HUES6 (cell line): Measurements from ENCODE around the gene C1orf35.

ENCODE experiments used
- H3K27ac ChIP-seq: 2 replicates; pipeline ENCODE4 v1.7.0; 2013; ENCODE audit warnings: low read depth, mild to moderate bottlenecking, low read length, inconsistent platforms
- H3K27me3 ChIP-seq: 2 replicates; pipeline ENCODE4 v1.6.1; 2013; ENCODE audit warnings: low read length; ENCODE audit not compliant: control insufficient read depth, insufficient read depth
- H3K36me3 ChIP-seq: 2 replicates; pipeline ENCODE4 v1.6.1; 2013; ENCODE audit warnings: low read length; ENCODE audit not compliant: control insufficient read depth, insufficient read depth
- H3K4me1 ChIP-seq: 2 replicates; pipeline ENCODE4 v1.6.1; 2013; ENCODE audit warnings: low read length; ENCODE audit not compliant: control insufficient read depth, insufficient read depth
- H3K4me3 ChIP-seq: 2 replicates; pipeline ENCODE4 v1.5.1; 2013; ENCODE audit warnings: low read depth, low read length
- H3K9ac ChIP-seq: one replicate; pipeline ENCODE4 v1.6.1; 2013; ENCODE audit warnings: mild to moderate bottlenecking, low read length
- H3K9me3 ChIP-seq: 2 replicates; pipeline ENCODE4 v1.6.1; 2013; ENCODE audit warnings: low read depth, low read length; ENCODE audit not compliant: control insufficient read depth, insufficient read depth

The C1orf35 gene

GRCh38 chr1:228093050-228093906 lies 9.8 kb downstream of the C1orf35 start:
- Histone ChIP-seq H3K4me1 (peaks cover 3% of the 10 kb centered on the region; the same call in 1 of the 2 replicates), H3K36me3 (peaks cover 70% of the 10 kb centered on the region), H3K9ac (no peak overlapping the region), H3K9me3 (peaks cover 12% of the 10 kb centered on the region; the same call in 1 of the 2 replicates), H3K4me3 (no peak overlapping the region), H3K27me3 (no peaks in the 10 kb centered on the region), H3K27ac (no peak overlapping the region)

DNA sequence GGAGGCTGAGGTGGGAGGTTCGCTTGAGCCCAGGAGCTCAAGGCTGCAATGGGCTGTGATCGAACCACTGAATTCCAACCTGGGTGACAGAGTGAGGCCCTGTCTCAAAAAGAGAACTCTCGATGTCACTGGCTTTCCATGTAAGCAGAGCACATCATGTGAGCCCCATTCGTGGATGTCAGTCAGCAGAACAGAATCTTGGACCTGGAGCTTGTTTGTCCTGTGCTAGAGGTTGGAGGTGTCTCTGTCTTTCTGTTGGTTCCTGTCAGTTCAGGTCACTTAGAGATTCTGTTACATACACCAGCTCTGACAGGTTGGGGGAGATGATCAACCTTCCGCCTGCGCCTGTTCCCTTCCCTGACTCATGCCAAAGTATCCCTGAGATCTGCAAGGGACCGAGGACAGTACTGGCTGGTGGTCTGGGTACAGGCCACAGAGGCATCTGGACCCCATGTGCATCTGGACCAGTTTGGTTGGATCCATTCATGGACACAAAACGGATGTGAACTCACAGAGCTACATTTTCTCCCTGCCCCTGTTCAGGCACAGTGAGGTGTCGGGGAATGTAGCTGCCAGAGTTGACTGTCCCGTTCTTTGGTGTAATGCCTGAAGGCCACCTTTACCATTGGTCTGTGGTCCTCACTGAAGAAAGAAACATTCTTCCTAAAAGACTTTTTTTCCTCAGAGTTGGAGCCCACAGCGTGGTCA lies 10.6 kb downstream of the C1orf35 start:
- Histone ChIP-seq H3K27me3 (no peaks in the 10 kb centered on the region), H3K36me3 (peaks cover 68% of the 10 kb centered on the region), H3K9me3 (peaks cover 12% of the 10 kb centered on the region; the same call in 1 of the 2 replicates), H3K4me3 (no peak overlapping the region), H3K9ac (no peak overlapping the region), H3K4me1 (peaks cover 8% of the 10 kb centered on the region; the same call in 1 of the 2 replicates), H3K27ac (no peak overlapping the region)

DNA sequence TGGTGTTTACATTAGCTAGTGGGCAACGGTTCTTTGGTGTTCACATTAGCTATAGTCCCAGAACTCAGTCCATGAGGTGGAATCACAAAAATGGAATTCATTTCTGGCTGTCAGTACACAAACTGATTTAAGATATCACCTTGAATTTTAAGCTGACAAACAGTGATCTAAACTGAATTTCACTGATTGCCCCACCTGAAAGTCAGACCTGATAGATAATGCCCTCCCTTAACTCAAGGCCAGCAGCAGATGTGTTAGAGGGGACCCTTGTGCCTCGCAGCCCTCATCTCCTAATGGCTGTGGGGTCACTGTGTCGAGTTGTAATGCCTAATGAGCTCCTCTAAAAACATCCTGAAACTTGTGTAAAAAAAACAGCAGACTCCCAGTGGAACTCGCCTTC lies 12.0 kb downstream of the C1orf35 start:
- H3K9ac ChIP-seq = no peak overlapping the region
- H3K27ac ChIP-seq = no peak overlapping the region
- H3K4me3 ChIP-seq = no peak overlapping the region
- no peaks in the 10 kb centered on the region for H3K27me3 ChIP-seq
- H3K4me1 ChIP-seq = peaks cover 15% of the 10 kb centered on the region; the same call in 1 of the 2 replicates
- peaks cover 12% of the 10 kb centered on the region; the same call in 1 of the 2 replicates for H3K9me3 ChIP-seq
- peaks cover 54% of the 10 kb centered on the region for H3K36me3 ChIP-seq

DNA sequence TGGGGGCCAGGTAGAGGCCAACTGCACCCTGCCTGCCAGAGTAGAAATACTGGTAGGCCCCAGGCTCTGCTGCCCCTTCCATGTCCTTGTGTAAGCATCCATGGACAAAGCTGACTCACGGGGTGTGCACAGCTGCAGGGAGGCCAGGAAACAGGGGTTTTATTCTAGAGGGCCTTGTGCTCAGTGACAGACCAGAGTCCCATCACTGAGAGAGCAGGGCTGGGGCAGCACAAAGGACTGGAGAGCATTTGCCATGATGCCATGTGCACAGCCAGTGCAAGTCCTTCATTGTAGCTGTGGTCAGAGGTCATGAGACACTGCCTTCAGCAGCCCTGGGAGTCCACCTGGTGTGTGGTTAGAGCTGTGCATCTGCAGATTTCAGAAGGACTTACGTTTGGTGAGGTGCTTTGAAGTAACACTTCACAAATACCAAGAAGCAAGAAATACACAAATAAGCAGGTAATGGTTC lies 12.5 kb downstream of the C1orf35 start:
- Histone ChIP-seq H3K9ac (no peak overlapping the region), H3K4me1 (peaks cover 19% of the 10 kb centered on the region; the same call in 1 of the 2 replicates), H3K9me3 (peaks cover 12% of the 10 kb centered on the region; the same call in 1 of the 2 replicates), H3K27ac (no peak overlapping the region), H3K4me3 (no peak overlapping the region), H3K27me3 (no peaks in the 10 kb centered on the region), H3K36me3 (peaks cover 49% of the 10 kb centered on the region)

- Histone ChIP-seq H3K9me3 (peaks cover 12% of the 10 kb centered on the region; the same call in 1 of the 2 replicates), H3K4me3 (no peak overlapping the region), H3K27ac (no peak overlapping the region), H3K27me3 (no peaks in the 10 kb centered on the region), H3K9ac (no peak overlapping the region), H3K36me3 (peaks cover 53% of the 10 kb centered on the region), H3K4me1 (peaks cover 28% of the 10 kb centered on the region)
Observed at GRCh38 chr1:228089519-228090380, 13.4 kb downstream of the C1orf35 start.

- Histone ChIP-seq H3K27ac (no peak overlapping the region), H3K27me3 (no peaks in the 10 kb centered on the region), H3K9me3 (peaks cover 5% of the 10 kb centered on the region; the same call in 1 of the 2 replicates), H3K4me3 (no peak overlapping the region), H3K4me1 (peaks cover 36% of the 10 kb centered on the region), H3K9ac (no peak overlapping the region), H3K36me3 (peaks cover 49% of the 10 kb centered on the region)
Observed at GRCh38 chr1:228088586-228089498, 14.3 kb downstream of the C1orf35 start.

- Histone ChIP-seq H3K4me1 (peaks cover 36% of the 10 kb centered on the region), H3K4me3 (no peak overlapping the region), H3K9ac (no peak overlapping the region), H3K27me3 (no peaks in the 10 kb centered on the region), H3K27ac (no peak overlapping the region), H3K9me3 (no peaks in the 10 kb centered on the region), H3K36me3 (peaks cover 44% of the 10 kb centered on the region)
Observed at GRCh38 chr1:228087771-228088251, 15.3 kb downstream of the C1orf35 start.

GRCh38 chr1:228085287-228085951 lies 17.7 kb downstream of the C1orf35 start:
- no peak overlapping the region for H3K27ac ChIP-seq

DNA sequence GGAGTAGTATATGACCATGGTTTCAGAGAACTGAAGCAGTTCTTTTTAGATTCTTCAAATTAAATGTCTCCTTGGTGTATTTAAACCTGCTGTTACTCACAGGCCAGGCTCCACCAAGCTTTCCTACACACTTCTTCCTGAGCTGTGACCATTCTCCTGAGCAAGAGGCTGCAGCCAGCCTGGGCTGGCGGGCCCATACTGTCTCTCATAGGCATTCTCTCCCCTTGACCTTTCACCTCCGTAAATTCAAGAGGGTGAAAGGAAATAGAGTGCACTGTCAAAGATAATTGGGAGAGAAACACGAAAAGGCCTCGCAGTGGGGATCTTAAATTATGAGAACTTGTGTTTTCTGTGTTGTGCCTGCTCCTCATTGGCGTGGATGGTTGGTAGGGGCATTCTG lies 18.3 kb downstream of the C1orf35 start:
- H3K27me3 ChIP-seq = peaks cover 1% of the 10 kb centered on the region; the same call in 1 of the 2 replicates
- no peak overlapping the region for H3K27ac ChIP-seq

More at GRCh38 chr1:228085287-228085951, 17.7 kb downstream of the C1orf35 start:
- peaks cover 42% of the 10 kb centered on the region for H3K4me1 ChIP-seq
- H3K27me3 ChIP-seq = no peaks in the 10 kb centered on the region
- H3K4me3 ChIP-seq = peak overlapping the region; percentile 100
- H3K9me3 ChIP-seq = no peaks in the 10 kb centered on the region
- peaks cover 27% of the 10 kb centered on the region for H3K36me3 ChIP-seq
- H3K9ac ChIP-seq = peak overlapping the region; percentile 94

More for the DNA sequence above, 18.3 kb downstream of the C1orf35 start:
- H3K4me1 ChIP-seq = peaks cover 42% of the 10 kb centered on the region
- H3K9ac ChIP-seq = peak overlapping the region; percentile 94
- H3K36me3 ChIP-seq = peaks cover 25% of the 10 kb centered on the region
- H3K4me3 ChIP-seq = peak overlapping the region; percentile 100
- H3K9me3 ChIP-seq = no peaks in the 10 kb centered on the region
